Neural cell (in vitro differentiated cells): ENCODE measurements around the gene PRR23C. TPM values are rescaled to one million over a fixed set of nuclear protein-coding genes. Genes with fewer than 3 reads are reported as not detected.

Experiments used
- H2AFZ ChIP-seq: fragments of 200-600, 300-800 bp; sonication (generic), shearing (Covaris generic); 2 replicates; pipeline ENCODE4 v1.6.0; 2014; ENCODE audit warnings: low read depth, mild to moderate bottlenecking, antibody characterized with exemption, low read length, moderate library complexity
- H3F3A ChIP-seq: fragments of 200-600 bp; shearing (Covaris generic); 2 replicates; pipeline ENCODE4 v1.6.1; 2016; ENCODE audit warnings: mild to moderate bottlenecking, moderate library complexity, mixed read lengths, antibody characterized with exemption, low read length; ENCODE audit not compliant: insufficient read depth, poor library complexity, severe bottlenecking
- H3K27ac ChIP-seq: fragments of 200-600, 300-800 bp; sonication (generic), shearing (Covaris generic); 2 replicates; pipeline ENCODE4 v1.5.1; 2014; ENCODE audit warnings: mild to moderate bottlenecking, low read length, moderate library complexity
- H3K27me3 ChIP-seq: fragments of 300-800, 200-600 bp; sonication (generic), shearing (Covaris generic); 2 replicates; pipeline ENCODE4 v1.6.0; 2014; ENCODE audit warnings: mild to moderate bottlenecking, low read depth, low read length, moderate library complexity; ENCODE audit not compliant: insufficient read depth
- H3K36me3 ChIP-seq: fragments of 300-800, 200-600 bp; sonication (generic), shearing (Covaris generic); 2 replicates; pipeline ENCODE4 v1.5.1; 2014; ENCODE audit warnings: mild to moderate bottlenecking, antibody characterized with exemption, low read length, moderate library complexity; ENCODE audit not compliant: insufficient read depth
- H3K4me2 ChIP-seq: fragments of 300-800, 200-600 bp; sonication (generic), shearing (Covaris generic); 2 replicates; pipeline ENCODE4 v1.6.0; 2014; ENCODE audit warnings: mild to moderate bottlenecking, low read length
- H3K4me3 ChIP-seq: fragments of 300-800, 200-600 bp; sonication (generic), shearing (Covaris generic); 2 replicates; pipeline ENCODE4 v1.5.1; 2014; ENCODE audit warnings: mild to moderate bottlenecking, low read length, moderate library complexity
- H3K79me2 ChIP-seq: fragments of 200-600 bp; shearing (Covaris generic); replicated peaks from 2 replicates; pipeline ENCODE4 v1.6.0; 2014; ENCODE audit warnings: mild to moderate bottlenecking, low read length, moderate library complexity; ENCODE audit not compliant: insufficient read depth
- H3K9ac ChIP-seq: fragments of 300-800, 200-600 bp; sonication (generic), shearing (Covaris generic); 2 replicates; pipeline ENCODE4 v1.6.1; 2016; ENCODE audit warnings: mild to moderate bottlenecking, low read length, mixed read lengths
- H3K9me2 ChIP-seq: fragments of 200-600 bp; shearing (Covaris generic); 2 replicates; pipeline ENCODE4 v1.6.1; 2016; ENCODE audit warnings: mild to moderate bottlenecking, low read length, mixed read lengths; ENCODE audit not compliant: insufficient read depth
- H3K9me3 ChIP-seq: fragments of 200-600, 300-800 bp; sonication (generic), shearing (Covaris generic); 2 replicates; pipeline ENCODE4 v1.6.1; 2016; ENCODE audit warnings: mild to moderate bottlenecking, mixed run types, low read length, moderate library complexity, mixed read lengths
- H4K20me1 ChIP-seq: fragments of 200-600 bp; shearing (Covaris generic); 2 replicates; pipeline ENCODE4 v1.6.1; 2016; ENCODE audit warnings: mild to moderate bottlenecking, mixed run types; ENCODE audit not compliant: insufficient read depth
- EP300 ChIP-seq: fragments of 450-650 bp; conservative IDR thresholded peaks from 2 replicates; pipeline ENCODE4 v1.6.1; 2014; ENCODE audit warnings: antibody characterized with exemption, mild to moderate bottlenecking, moderate library complexity; ENCODE audit not compliant: poor library complexity, severe bottlenecking
- EZH2 ChIP-seq: fragments of 200-600, 300-800 bp; shearing (Covaris generic), sonication (generic); IDR thresholded peaks from 2 replicates; pipeline ENCODE4 v1.6.1; 2014; ENCODE audit warnings: antibody characterized with exemption, low read length, borderline replicate concordance, mild to moderate bottlenecking; ENCODE audit not compliant: insufficient read depth, poor library complexity, severe bottlenecking
- MXI1 ChIP-seq: fragments of 450-650 bp; conservative IDR thresholded peaks from 2 replicates; pipeline ENCODE4 v1.6.1; 2014; ENCODE audit warnings: antibody characterized with exemption, mild to moderate bottlenecking; ENCODE audit not compliant: poor library complexity, severe bottlenecking
- POLR2AphosphoS5 ChIP-seq: IDR thresholded peaks from 2 replicates; pipeline ENCODE4 v1.6.1; 2012
- RAD21 ChIP-seq: fragments of 450-650 bp; conservative IDR thresholded peaks from 2 replicates; pipeline ENCODE4 v1.6.1; 2014; ENCODE audit warnings: antibody characterized with exemption, mild to moderate bottlenecking, moderate library complexity
- SMC3 ChIP-seq: fragments of 450-650 bp; conservative IDR thresholded peaks from 2 replicates; pipeline ENCODE4 v1.6.1; 2014; ENCODE audit warnings: antibody characterized with exemption, mild to moderate bottlenecking, moderate library complexity; ENCODE audit not compliant: poor library complexity
- TAF1 ChIP-seq: IDR thresholded peaks from 2 replicates; pipeline ENCODE4 v1.6.1; 2012; ENCODE audit warnings: low read depth
- polyA plus RNA-seq: library from polyadenylated mRNA; depleted of rRNA; stranded (reverse); fragments of >200 nt; gene quantifications from 2 replicates; pipeline ENCODE4 v1.2.3, GENCODE V29; 2014
- TF ChIP-seq, protein P1 (sequence below): IDR thresholded peaks from 2 replicates; pipeline ENCODE4 v1.6.1; 2012; ENCODE audit warnings: borderline replicate concordance
- TF ChIP-seq, protein P2 (sequence below): fragments of 450-650 bp; IDR thresholded peaks from 2 replicates; pipeline ENCODE4 v1.5.1; 2014; ENCODE audit warnings: antibody characterized with exemption, mild to moderate bottlenecking, moderate library complexity; ENCODE audit not compliant: poor library complexity, severe bottlenecking

The PRR23C gene
- polyA plus RNA-seq, 1 donor from 2014 or later = not detected

DNA sequence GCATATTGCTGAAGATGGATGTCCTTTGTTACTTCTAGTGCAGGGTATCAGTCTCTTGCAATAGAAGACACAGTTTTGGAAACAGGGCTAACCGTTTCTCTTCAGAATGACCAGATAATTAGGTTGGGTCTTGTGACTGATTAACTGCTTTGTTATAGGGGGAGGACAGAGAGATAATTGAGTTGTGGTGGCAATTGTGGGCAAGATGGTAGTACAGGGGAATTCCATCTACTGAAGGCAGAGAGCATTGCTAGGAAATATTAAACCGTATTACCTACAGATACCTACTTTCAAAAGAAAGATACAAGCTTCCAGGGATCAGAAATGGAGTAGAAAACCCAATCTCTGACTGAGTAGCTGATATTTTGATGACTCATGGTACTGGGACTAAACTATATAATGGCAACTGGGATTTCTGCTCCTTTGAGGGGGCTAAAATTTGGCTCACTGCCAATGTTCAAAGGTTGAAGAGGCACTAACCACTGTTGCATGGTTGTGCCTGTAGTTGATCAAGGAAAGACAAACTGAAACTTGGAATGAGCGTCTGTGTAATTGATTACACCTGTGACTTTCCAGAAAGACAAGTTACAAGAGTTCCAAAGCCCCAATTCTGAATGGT, 28.2 kb downstream of the PRR23C start:
- H3K36me3 ChIP-seq = no peaks in the 10 kb centered on the region
- H3K4me2 ChIP-seq = no peak overlapping the region
- TF ChIP-seq POLR2AphosphoS5 (no peak), TAF1 (no peak), EZH2 (no peak), SMC3 (no peak), MXI1 (no peak), RAD21 (no peak), EP300 (no peak)
- TF ChIP-seq, protein P1, sequence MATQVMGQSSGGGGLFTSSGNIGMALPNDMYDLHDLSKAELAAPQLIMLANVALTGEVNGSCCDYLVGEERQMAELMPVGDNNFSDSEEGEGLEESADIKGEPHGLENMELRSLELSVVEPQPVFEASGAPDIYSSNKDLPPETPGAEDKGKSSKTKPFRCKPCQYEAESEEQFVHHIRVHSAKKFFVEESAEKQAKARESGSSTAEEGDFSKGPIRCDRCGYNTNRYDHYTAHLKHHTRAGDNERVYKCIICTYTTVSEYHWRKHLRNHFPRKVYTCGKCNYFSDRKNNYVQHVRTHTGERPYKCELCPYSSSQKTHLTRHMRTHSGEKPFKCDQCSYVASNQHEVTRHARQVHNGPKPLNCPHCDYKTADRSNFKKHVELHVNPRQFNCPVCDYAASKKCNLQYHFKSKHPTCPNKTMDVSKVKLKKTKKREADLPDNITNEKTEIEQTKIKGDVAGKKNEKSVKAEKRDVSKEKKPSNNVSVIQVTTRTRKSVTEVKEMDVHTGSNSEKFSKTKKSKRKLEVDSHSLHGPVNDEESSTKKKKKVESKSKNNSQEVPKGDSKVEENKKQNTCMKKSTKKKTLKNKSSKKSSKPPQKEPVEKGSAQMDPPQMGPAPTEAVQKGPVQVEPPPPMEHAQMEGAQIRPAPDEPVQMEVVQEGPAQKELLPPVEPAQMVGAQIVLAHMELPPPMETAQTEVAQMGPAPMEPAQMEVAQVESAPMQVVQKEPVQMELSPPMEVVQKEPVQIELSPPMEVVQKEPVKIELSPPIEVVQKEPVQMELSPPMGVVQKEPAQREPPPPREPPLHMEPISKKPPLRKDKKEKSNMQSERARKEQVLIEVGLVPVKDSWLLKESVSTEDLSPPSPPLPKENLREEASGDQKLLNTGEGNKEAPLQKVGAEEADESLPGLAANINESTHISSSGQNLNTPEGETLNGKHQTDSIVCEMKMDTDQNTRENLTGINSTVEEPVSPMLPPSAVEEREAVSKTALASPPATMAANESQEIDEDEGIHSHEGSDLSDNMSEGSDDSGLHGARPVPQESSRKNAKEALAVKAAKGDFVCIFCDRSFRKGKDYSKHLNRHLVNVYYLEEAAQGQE = no peak
- TF ChIP-seq, protein P2, sequence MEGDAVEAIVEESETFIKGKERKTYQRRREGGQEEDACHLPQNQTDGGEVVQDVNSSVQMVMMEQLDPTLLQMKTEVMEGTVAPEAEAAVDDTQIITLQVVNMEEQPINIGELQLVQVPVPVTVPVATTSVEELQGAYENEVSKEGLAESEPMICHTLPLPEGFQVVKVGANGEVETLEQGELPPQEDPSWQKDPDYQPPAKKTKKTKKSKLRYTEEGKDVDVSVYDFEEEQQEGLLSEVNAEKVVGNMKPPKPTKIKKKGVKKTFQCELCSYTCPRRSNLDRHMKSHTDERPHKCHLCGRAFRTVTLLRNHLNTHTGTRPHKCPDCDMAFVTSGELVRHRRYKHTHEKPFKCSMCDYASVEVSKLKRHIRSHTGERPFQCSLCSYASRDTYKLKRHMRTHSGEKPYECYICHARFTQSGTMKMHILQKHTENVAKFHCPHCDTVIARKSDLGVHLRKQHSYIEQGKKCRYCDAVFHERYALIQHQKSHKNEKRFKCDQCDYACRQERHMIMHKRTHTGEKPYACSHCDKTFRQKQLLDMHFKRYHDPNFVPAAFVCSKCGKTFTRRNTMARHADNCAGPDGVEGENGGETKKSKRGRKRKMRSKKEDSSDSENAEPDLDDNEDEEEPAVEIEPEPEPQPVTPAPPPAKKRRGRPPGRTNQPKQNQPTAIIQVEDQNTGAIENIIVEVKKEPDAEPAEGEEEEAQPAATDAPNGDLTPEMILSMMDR = no peak
- H3K4me3 ChIP-seq = no peak overlapping the region
- H3K9me3 ChIP-seq = no peaks in the 10 kb centered on the region
- H4K20me1 ChIP-seq = no peaks in the 10 kb centered on the region
- H3K27me3 ChIP-seq = no peaks in the 10 kb centered on the region
- H3K9me2 ChIP-seq = no peaks in the 10 kb centered on the region
- no peaks in the 10 kb centered on the region for H3F3A ChIP-seq
- no peak overlapping the region for H2AFZ ChIP-seq
- H3K79me2 ChIP-seq = no peaks in the 10 kb centered on the region
- no peak overlapping the region for H3K9ac ChIP-seq
- no peak overlapping the region for H3K27ac ChIP-seq

DNA sequence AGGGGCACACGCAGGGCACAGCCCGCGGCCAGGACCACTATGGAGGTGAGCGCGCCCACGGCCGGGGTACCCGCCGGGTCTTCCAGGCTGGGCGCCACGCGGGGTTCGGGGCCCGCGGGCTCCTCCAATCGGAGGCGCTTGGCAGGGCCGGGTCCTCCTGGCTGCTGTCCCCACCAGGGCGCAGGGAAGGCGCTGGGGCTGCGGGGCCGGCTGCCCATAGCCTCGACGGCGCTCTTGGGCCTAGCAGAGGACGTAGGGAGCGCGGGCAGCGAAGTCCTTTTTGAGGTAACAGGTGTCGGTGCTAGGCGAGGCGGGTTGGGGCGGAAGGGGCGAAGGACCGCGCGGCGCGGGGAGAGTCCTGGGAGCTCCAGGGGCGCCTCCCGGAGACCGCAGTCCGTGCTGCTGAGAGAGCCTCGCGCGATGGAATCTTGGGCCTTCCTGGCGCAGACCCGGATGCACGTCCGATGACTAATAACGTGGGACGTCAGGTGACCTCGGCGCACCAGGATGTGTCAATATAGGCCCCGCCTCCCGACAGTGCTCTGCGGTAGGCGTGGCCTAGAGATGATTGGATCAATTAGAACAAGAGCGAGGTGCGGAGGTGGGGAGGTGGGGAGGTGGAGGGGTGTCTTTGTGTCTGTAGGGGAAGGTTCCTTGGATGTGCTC, 38.5 kb downstream of the PRR23C start, which contains the start of gene PRR23A:
PRR23A (minus strand) TSS at position 218 of the 666 bp plus-strand sequence; CDS start at position 218, 0 bp downstream.
- TF ChIP-seq EZH2 = no peak
- TF ChIP-seq TAF1 = no peak
- TF ChIP-seq RAD21 = no peak
- no peak for TF ChIP-seq EP300
- TF ChIP-seq, protein P1 = no peak
- no peak for TF ChIP-seq SMC3
- no peak for TF ChIP-seq POLR2AphosphoS5
- no peak for TF ChIP-seq MXI1
- TF ChIP-seq, protein P2 = no peak
- no peak within 1 kb of the TSS for H3K27ac ChIP-seq
- H3K27me3 ChIP-seq = no peaks in the 10 kb centered on the region
- no peak within 1 kb of the TSS for H3K4me2 ChIP-seq
- H3K36me3 ChIP-seq = no peaks in the 10 kb centered on the region
- H4K20me1 ChIP-seq = no peaks in the 10 kb centered on the region
- no peaks in the 10 kb centered on the region for H3F3A ChIP-seq
- no peaks in the 10 kb centered on the region for H3K79me2 ChIP-seq
- no peak within 1 kb of the TSS for H3K4me3 ChIP-seq
- H3K9ac ChIP-seq = no peak within 1 kb of the TSS
- H2AFZ ChIP-seq = no peak within 1 kb of the TSS
- no peaks in the 10 kb centered on the region for H3K9me3 ChIP-seq
- no peaks in the 10 kb centered on the region for H3K9me2 ChIP-seq
